Liver (tissue), 9 donors: ENCODE results near the gene SMIM21. TPM values are rescaled to one million over a fixed set of nuclear protein-coding genes. Genes with fewer than 3 reads are reported as not detected.
A peak's percentile ranks its signal among the peaks of the same experiment; 100 is the strongest.

Experiments used
- DNase-seq: peaks from one replicate; pipeline ENCODE4 v3.0.0-alpha.2; 2017; ENCODE audit warnings: low spot score
- H3K27ac ChIP-seq, 2 donors: one replicate each; pipeline ENCODE4 v1.7.0; 2013; ENCODE audit warnings: inconsistent platforms in 2 of 2, low read length in 2 of 2, control low read depth in 1 of 2, low read depth in 1 of 2, mild to moderate bottlenecking in 1 of 2
- H3K27me3 ChIP-seq, 4 donors: one replicate each; pipeline versions ENCODE4 v1.6.1 to v1.7.0; 2013; ENCODE audit warnings: low read length in 3 of 4, inconsistent platforms in 1 of 4, mild to moderate bottlenecking in 1 of 4, moderate library complexity in 1 of 4; ENCODE audit not compliant: control insufficient read depth in 4 of 4, insufficient read depth in 4 of 4
- H3K36me3 ChIP-seq, 4 donors: one replicate each; pipeline versions ENCODE4 v1.6.1 to v1.7.0; 2013; ENCODE audit warnings: low read length in 3 of 4, mild to moderate bottlenecking in 3 of 4, low read depth in 1 of 4, moderate library complexity in 1 of 4; ENCODE audit not compliant: control insufficient read depth in 4 of 4, insufficient read depth in 3 of 4
- H3K4me1 ChIP-seq, 4 donors: one replicate each; pipeline versions ENCODE4 v1.6.1 to v1.7.0; 2013; ENCODE audit warnings: low read length in 3 of 4, mild to moderate bottlenecking in 3 of 4, moderate library complexity in 1 of 4; ENCODE audit not compliant: control insufficient read depth in 4 of 4, insufficient read depth in 4 of 4
- H3K4me3 ChIP-seq, 3 donors: one replicate each; pipeline versions ENCODE4 v1.6.1 to v1.7.0; 2013; ENCODE audit warnings: low read length in 3 of 3, control low read depth in 1 of 3, low read depth in 1 of 3, mild to moderate bottlenecking in 1 of 3
- H3K9ac ChIP-seq, 2 donors: one replicate each; pipeline ENCODE4 v1.7.0; 2013; ENCODE audit warnings: low read length in 2 of 2, mild to moderate bottlenecking in 2 of 2, moderate library complexity in 2 of 2, control low read depth in 1 of 2, low read depth in 1 of 2
- H3K9me3 ChIP-seq, 4 donors: one replicate each; pipeline versions ENCODE4 v1.6.1 to v1.7.0; 2013; ENCODE audit warnings: low read length in 3 of 4; ENCODE audit not compliant: control insufficient read depth in 4 of 4
- ATF3 ChIP-seq: IDR thresholded peaks from 2 replicates; pipeline ENCODE4 v1.6.1; 2016; ENCODE audit warnings: antibody characterized with exemption
- FOXA1 ChIP-seq: IDR thresholded peaks from 2 replicates; pipeline ENCODE4 v1.6.1; 2016; ENCODE audit warnings: antibody characterized with exemption
- FOXA2 ChIP-seq: IDR thresholded peaks from 2 replicates; pipeline ENCODE4 v1.6.1; 2016; ENCODE audit warnings: antibody characterized with exemption
- GABPA ChIP-seq, 2 donors: IDR thresholded peaks in 1 of 2; conservative IDR thresholded peaks in 1 of 2; 2 replicates each; pipeline ENCODE4 v1.6.1; 2016; ENCODE audit warnings: antibody characterized with exemption in 2 of 2, mild to moderate bottlenecking in 1 of 2, moderate library complexity in 1 of 2
- HNF4A ChIP-seq, 2 donors: conservative IDR thresholded peaks; 2 replicates each; pipeline ENCODE4 v1.6.1; 2016; ENCODE audit warnings: antibody characterized with exemption in 2 of 2, mild to moderate bottlenecking in 2 of 2
- HNF4G ChIP-seq: IDR thresholded peaks from 2 replicates; pipeline ENCODE4 v1.6.1; 2016; ENCODE audit warnings: antibody characterized with exemption
- JUND ChIP-seq, 2 donors: IDR thresholded peaks; 2 replicates each; pipeline ENCODE4 v1.6.1; 2016; ENCODE audit warnings: antibody characterized with exemption in 2 of 2
- NR2F2 ChIP-seq: IDR thresholded peaks from 2 replicates; pipeline ENCODE4 v1.6.1; 2016; ENCODE audit warnings: antibody characterized with exemption
- RAD21 ChIP-seq, 2 donors: IDR thresholded peaks; 2 replicates each; pipeline ENCODE4 v1.6.1; 2016; ENCODE audit warnings: antibody characterized with exemption in 2 of 2, mild to moderate bottlenecking in 2 of 2
- REST ChIP-seq: IDR thresholded peaks from 2 replicates; pipeline ENCODE4 v1.6.1; 2016; ENCODE audit warnings: antibody characterized with exemption, mild to moderate bottlenecking
- RXRA ChIP-seq, 2 donors: IDR thresholded peaks; 2 replicates each; pipeline ENCODE4 v1.6.1; 2017 to 2018; ENCODE audit warnings: antibody characterized with exemption in 2 of 2, mild to moderate bottlenecking in 1 of 2
- SP1 ChIP-seq: IDR thresholded peaks from 2 replicates; pipeline ENCODE4 v1.6.1; 2018; ENCODE audit warnings: antibody characterized with exemption, mild to moderate bottlenecking
- TAF1 ChIP-seq: conservative IDR thresholded peaks from 2 replicates; pipeline ENCODE4 v1.6.1; 2016; ENCODE audit warnings: antibody characterized with exemption, mild to moderate bottlenecking
- YY1 ChIP-seq: IDR thresholded peaks from 2 replicates; pipeline ENCODE4 v1.6.1; 2016; ENCODE audit warnings: antibody characterized with exemption, mild to moderate bottlenecking
- ZBTB33 ChIP-seq: IDR thresholded peaks from 2 replicates; pipeline ENCODE4 v1.6.1; 2016; ENCODE audit warnings: antibody characterized with exemption
- WGBS: extraction: QIAGEN DNeasy Blood & Tissue Kit; methylation state at CpG from one replicate; pipeline ENCODE4 v1.1.7; 2013; 5-methylcytosine and 5-hydroxymethylcytosine counted together
- polyA plus RNA-seq, 2 donors: library from polyadenylated mRNA; stranded (reverse) in 1 of 2; unstranded in 1 of 2; fragments of 200-250 nt in 1 of 2; fragments of >200 nt in 1 of 2; fragmentation: Nextera tagmentation in 1 of 2; extraction: Ambion mirVana in 1 of 2; gene quantifications; one replicate each; pipeline versions ENCODE4 v1.2.1 to v1.2.3, GENCODE V29; 2013 to 2015
- total RNA-seq, 2 donors: library from RNA; depleted of rRNA; stranded (reverse); fragments of >200 nt; gene quantifications; one replicate each; pipeline ENCODE4 v1.2.3, GENCODE V29; 2014
- donor health status: healthy.
- donor health status: healthy.
- donor health status: healthy.
- donor health status: healthy.
- donor health status: healthy.

SMIM21 gene
- total and polyA plus RNA-seq, 4 donors: not detected

GRCh38 chr18:75369026-75369721 is 58.3 kb downstream of the SMIM21 start:
- H3K9me3 ChIP-seq: no peaks in the 10 kb centered on the region
- H3K4me3 ChIP-seq: no peak overlapping the region
- H3K27me3 ChIP-seq: no peaks in the 10 kb centered on the region
- H3K4me1 ChIP-seq: no peaks in the 10 kb centered on the region
- WGBS: 86% methylated on average over 17 of the region's 17 CpGs
- no peak overlapping the region for H3K9ac ChIP-seq
- no peak for TF ChIP-seq NR2F2
- TF ChIP-seq GABPA (IDR thresholded peaks at IDR 0.05 in 1 of 2, conservative IDR thresholded peaks at IDR 0.05 in 1 of 2): no peak
- no peak for TF ChIP-seq SP1
- no peak for TF ChIP-seq YY1
- TF ChIP-seq JUND (IDR thresholded peaks at IDR 0.05): no peak
- no peak for TF ChIP-seq RAD21 (IDR thresholded peaks at IDR 0.05)
- no peak for TF ChIP-seq ZBTB33
- no peak for TF ChIP-seq RXRA (IDR thresholded peaks at IDR 0.05)
- TF ChIP-seq TAF1: no peak
- TF ChIP-seq FOXA1: no peak
- no peak for TF ChIP-seq REST
- no peak for TF ChIP-seq HNF4G
- no peak for TF ChIP-seq ATF3
- no peak for TF ChIP-seq FOXA2
- DNase-seq: no peak
- no peak overlapping the region for H3K27ac ChIP-seq
- H3K36me3 ChIP-seq: no peaks in the 10 kb centered on the region

- Histone ChIP-seq H3K9ac (no peak overlapping the region), H3K9me3 (no peaks in the 10 kb centered on the region), H3K4me3 (no peak overlapping the region), H3K4me1 (no peaks in the 10 kb centered on the region), H3K27ac (no peak overlapping the region), H3K36me3 (no peaks in the 10 kb centered on the region), H3K27me3 (no peaks in the 10 kb centered on the region)
- TF ChIP-seq RAD21 (IDR thresholded peaks at IDR 0.05) (peak; percentile 16 to 38), FOXA1 (no peak), HNF4G (no peak), HNF4A (conservative IDR thresholded peaks at IDR 0.05) (no peak), JUND (IDR thresholded peaks at IDR 0.05) (no peak), YY1 (no peak), GABPA (IDR thresholded peaks at IDR 0.05 in 1 of 2, conservative IDR thresholded peaks at IDR 0.05 in 1 of 2) (no peak)
- DNase-seq: no peak
- 71% methylated on average over 1 of the region's 1 CpG for WGBS
Observed at GRCh38 chr18:75365837-75366236, 61.7 kb downstream of the SMIM21 start.
